Ishikawa (cell line): Measurements from ENCODE around the gene KEL.

Experiments used
- FOXM1 ChIP-seq: IDR thresholded peaks from 2 replicates; pipeline ENCODE4 v1.6.1; 2012; ENCODE audit warnings: low read depth, borderline replicate concordance
- NFIC ChIP-seq: IDR thresholded peaks from 2 replicates; pipeline ENCODE4 v1.6.1; 2012
- TAF1 ChIP-seq: IDR thresholded peaks from 2 replicates; pipeline ENCODE4 v1.6.1; 2012; ENCODE audit warnings: low read depth, mild to moderate bottlenecking

GRCh38 chr7:142968229-142968628, 6.1 kb upstream of the KEL start:
- TF ChIP-seq FOXM1 (no peak), TAF1 (no peak), NFIC (no peak)
